Memory B cell (primary cell): ENCODE results near the gene PPP6R2.

ENCODE experiments used
- ATAC-seq: fragments of 150-1000 bp; cut with Tn5 transposase; 2 replicates; pipeline ENCODE4 v1.10.0; 2021; ENCODE audit warnings: low read depth, mild to moderate bottlenecking, moderate library complexity
- DNase-seq, 2 donors: peaks; one replicate each; pipeline ENCODE4 v3.0.0; 2022; ENCODE audit warnings: low spot score in 2 of 2
- H3K27ac Mint-ChIP-seq: one replicate; pipeline ENCODE4 v1.8.0; 2022; ENCODE audit warnings: mild to moderate bottlenecking, moderate library complexity, mixed read lengths
- H3K27me3 Mint-ChIP-seq: one replicate; pipeline ENCODE4 v1.8.0; 2022; ENCODE audit warnings: mixed read lengths
- H3K36me3 Mint-ChIP-seq: one replicate; pipeline ENCODE4 v1.8.0; 2022; ENCODE audit warnings: mild to moderate bottlenecking, mixed read lengths
- H3K4me1 Mint-ChIP-seq: one replicate; pipeline ENCODE4 v1.8.0; 2022; ENCODE audit warnings: mixed read lengths
- H3K4me3 Mint-ChIP-seq: one replicate; pipeline ENCODE4 v1.8.0; 2022; ENCODE audit warnings: mild to moderate bottlenecking, moderate library complexity, mixed read lengths
- H3K9me3 Mint-ChIP-seq: one replicate; pipeline ENCODE4 v1.8.0; 2022; ENCODE audit warnings: mixed read lengths

Gene PPP6R2

GRCh38 chr22:50447576-50448551 lies 104.7 kb downstream of the PPP6R2 start:
- Mint-ChIP-seq H3K4me1 (peaks cover 15% of the 10 kb centered on the region), H3K4me3 (no peak overlapping the region), H3K27ac (no peak overlapping the region), H3K27me3 (no peaks in the 10 kb centered on the region), H3K36me3 (peaks cover 9% of the 10 kb centered on the region), H3K9me3 (no peaks in the 10 kb centered on the region)
- ATAC-seq (no peak), DNase-seq (no peak)

- Mint-ChIP-seq H3K27ac (peak overlapping the region; percentile 72), H3K4me3 (no peak overlapping the region), H3K27me3 (no peaks in the 10 kb centered on the region), H3K36me3 (peaks cover 22% of the 10 kb centered on the region), H3K4me1 (peaks cover 10% of the 10 kb centered on the region), H3K9me3 (no peaks in the 10 kb centered on the region)
- ATAC-seq (no peak), DNase-seq (no peak)
Measured at GRCh38 chr22:50452649-50453048, 109.5 kb downstream of the PPP6R2 start.

GRCh38 chr22:50454556-50455075 lies 111.5 kb downstream of the PPP6R2 start:
- H3K9me3 Mint-ChIP-seq: no peaks in the 10 kb centered on the region
- DNase-seq (no peak), ATAC-seq (no peak)
- H3K36me3 Mint-ChIP-seq: peaks cover 21% of the 10 kb centered on the region
- peaks cover 5% of the 10 kb centered on the region for H3K4me1 Mint-ChIP-seq
- no peak overlapping the region for H3K4me3 Mint-ChIP-seq
- H3K27me3 Mint-ChIP-seq: no peaks in the 10 kb centered on the region
- H3K27ac Mint-ChIP-seq: no peak overlapping the region

GRCh38 chr22:50455201-50455600 lies 112.1 kb downstream of the PPP6R2 start:
- Mint-ChIP-seq H3K27ac (no peak overlapping the region), H3K36me3 (peaks cover 18% of the 10 kb centered on the region)

GRCh38 chr22:50456026-50456425 lies 112.9 kb downstream of the PPP6R2 start:
- Mint-ChIP-seq H3K4me1 (peaks cover 2% of the 10 kb centered on the region), H3K27me3 (no peaks in the 10 kb centered on the region), H3K27ac (no peak overlapping the region), H3K36me3 (peaks cover 24% of the 10 kb centered on the region), H3K4me3 (no peak overlapping the region), H3K9me3 (no peaks in the 10 kb centered on the region)
- ATAC-seq (no peak), DNase-seq (no peak)

More at GRCh38 chr22:50455201-50455600, 112.1 kb downstream of the PPP6R2 start:
- no peaks in the 10 kb centered on the region for H3K27me3 Mint-ChIP-seq
- DNase-seq (no peak), ATAC-seq (no peak)
- H3K9me3 Mint-ChIP-seq: no peaks in the 10 kb centered on the region
- peaks cover 2% of the 10 kb centered on the region for H3K4me1 Mint-ChIP-seq
- no peak overlapping the region for H3K4me3 Mint-ChIP-seq

- no peak overlapping the region for H3K4me3 Mint-ChIP-seq
- peak overlapping the region; percentile 33 for H3K27ac Mint-ChIP-seq
- no peaks in the 10 kb centered on the region for H3K9me3 Mint-ChIP-seq
- H3K36me3 Mint-ChIP-seq: peaks cover 26% of the 10 kb centered on the region
- H3K27me3 Mint-ChIP-seq: no peaks in the 10 kb centered on the region
- H3K4me1 Mint-ChIP-seq: peaks cover 2% of the 10 kb centered on the region
- DNase-seq: no peak
- peak; percentile 65 for ATAC-seq
Measured at GRCh38 chr22:50456466-50457234, 113.5 kb downstream of the PPP6R2 start.

- H3K36me3 Mint-ChIP-seq: peaks cover 25% of the 10 kb centered on the region
- H3K4me1 Mint-ChIP-seq: peaks cover 2% of the 10 kb centered on the region
Measured at GRCh38 chr22:50459016-50459415, 115.9 kb downstream of the PPP6R2 start.

GRCh38 chr22:50459496-50460140 lies 116.5 kb downstream of the PPP6R2 start:
- ATAC-seq (peak; percentile 43), DNase-seq (no peak)
- peaks cover 2% of the 10 kb centered on the region for H3K4me1 Mint-ChIP-seq
- no peak overlapping the region for H3K27ac Mint-ChIP-seq
- H3K27me3 Mint-ChIP-seq: no peaks in the 10 kb centered on the region
- peaks cover 30% of the 10 kb centered on the region for H3K36me3 Mint-ChIP-seq
- H3K4me3 Mint-ChIP-seq: no peak overlapping the region
- H3K9me3 Mint-ChIP-seq: no peaks in the 10 kb centered on the region

More at GRCh38 chr22:50459016-50459415, 115.9 kb downstream of the PPP6R2 start:
- Mint-ChIP-seq H3K27ac (no peak overlapping the region), H3K4me3 (no peak overlapping the region), H3K9me3 (no peaks in the 10 kb centered on the region), H3K27me3 (no peaks in the 10 kb centered on the region)
- DNase-seq: no peak
- ATAC-seq: no peak

GRCh38 chr22:50460938-50461337 lies 117.8 kb downstream of the PPP6R2 start:
- H3K4me3 Mint-ChIP-seq: no peak overlapping the region
- H3K36me3 Mint-ChIP-seq: peaks cover 29% of the 10 kb centered on the region
- H3K27ac Mint-ChIP-seq: no peak overlapping the region
- ATAC-seq (no peak), DNase-seq (no peak)
- peaks cover 2% of the 10 kb centered on the region for H3K4me1 Mint-ChIP-seq
- H3K27me3 Mint-ChIP-seq: no peaks in the 10 kb centered on the region
- no peaks in the 10 kb centered on the region for H3K9me3 Mint-ChIP-seq

GRCh38 chr22:50461536-50461935 lies 118.4 kb downstream of the PPP6R2 start:
- H3K9me3 Mint-ChIP-seq: no peaks in the 10 kb centered on the region
- peaks cover 2% of the 10 kb centered on the region for H3K4me1 Mint-ChIP-seq
- peaks cover 34% of the 10 kb centered on the region for H3K36me3 Mint-ChIP-seq
- no peaks in the 10 kb centered on the region for H3K27me3 Mint-ChIP-seq
- DNase-seq (no peak), ATAC-seq (no peak)
- no peak overlapping the region for H3K27ac Mint-ChIP-seq
- no peak overlapping the region for H3K4me3 Mint-ChIP-seq

- H3K4me3 Mint-ChIP-seq: no peak overlapping the region
- H3K27me3 Mint-ChIP-seq: no peaks in the 10 kb centered on the region
- H3K4me1 Mint-ChIP-seq: peaks cover 3% of the 10 kb centered on the region
- H3K36me3 Mint-ChIP-seq: peaks cover 36% of the 10 kb centered on the region
- ATAC-seq (no peak), DNase-seq (no peak)
- no peaks in the 10 kb centered on the region for H3K9me3 Mint-ChIP-seq
- no peak overlapping the region for H3K27ac Mint-ChIP-seq
Measured at GRCh38 chr22:50461979-50462540, 118.9 kb downstream of the PPP6R2 start.

GRCh38 chr22:50463188-50463900 lies 120.2 kb downstream of the PPP6R2 start:
- Mint-ChIP-seq H3K4me1 (peaks cover 3% of the 10 kb centered on the region), H3K27me3 (no peaks in the 10 kb centered on the region), H3K27ac (no peak overlapping the region), H3K9me3 (no peaks in the 10 kb centered on the region), H3K4me3 (no peak overlapping the region), H3K36me3 (peaks cover 32% of the 10 kb centered on the region)
- DNase-seq (no peak), ATAC-seq (no peak)

GRCh38 chr22:50464451-50464850 lies 121.3 kb downstream of the PPP6R2 start:
- H3K4me3 Mint-ChIP-seq: no peak overlapping the region
- no peaks in the 10 kb centered on the region for H3K9me3 Mint-ChIP-seq
- peaks cover 28% of the 10 kb centered on the region for H3K36me3 Mint-ChIP-seq
- no peak overlapping the region for H3K27ac Mint-ChIP-seq
- no peaks in the 10 kb centered on the region for H3K27me3 Mint-ChIP-seq
- H3K4me1 Mint-ChIP-seq: peaks cover 13% of the 10 kb centered on the region
- no peak for DNase-seq
- no peak for ATAC-seq
